ENCODE results near the gene RGMB.

RGMB gene

DNA sequence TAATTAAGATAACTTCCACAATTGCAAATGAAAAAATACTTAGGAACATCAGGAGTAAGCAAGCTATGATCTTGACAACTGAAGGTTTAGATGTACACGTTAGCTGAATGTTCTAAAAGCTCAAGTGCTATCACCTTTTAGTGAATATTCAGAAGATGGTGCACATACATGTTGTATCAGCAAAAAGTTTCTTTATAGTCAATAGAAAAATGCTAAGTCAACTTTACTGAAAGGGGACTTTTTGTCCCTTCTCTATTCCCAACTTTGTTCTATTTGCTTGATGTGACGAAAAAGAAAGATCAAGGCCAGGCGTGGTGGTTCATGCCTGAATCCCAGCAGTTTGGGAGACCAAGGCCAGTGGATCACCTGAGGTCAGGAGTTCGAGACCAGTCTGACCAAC, 7.6 kb upstream of the RGMB start:
- Histone ChIP-seq H4K20me1 (ENCODE audit: insufficient read depth) (no peaks in the 10 kb centered on the region), H3K79me2 (ENCODE audit: insufficient read depth, low read depth) (no peaks in the 10 kb centered on the region), H3K27ac (no peak overlapping the region), H3K9ac (no peak overlapping the region), H3K4me2 (no peak overlapping the region), H3K36me3 (ENCODE audit: insufficient read depth) (no peaks in the 10 kb centered on the region), H3K4me1 (ENCODE audit: low read depth, poor library complexity, severe bottlenecking) (no peaks in the 10 kb centered on the region), H3K4me3 (IDR thresholded peaks at IDR 0.05; ENCODE audit: insufficient read depth, low read depth, low read length) (no peak overlapping the region), H3K27me3 (ENCODE audit: insufficient read depth, low read depth) (no peaks in the 10 kb centered on the region), H2AFZ (ENCODE audit: low read depth) (no peak overlapping the region)
- TF ChIP-seq, protein P1, sequence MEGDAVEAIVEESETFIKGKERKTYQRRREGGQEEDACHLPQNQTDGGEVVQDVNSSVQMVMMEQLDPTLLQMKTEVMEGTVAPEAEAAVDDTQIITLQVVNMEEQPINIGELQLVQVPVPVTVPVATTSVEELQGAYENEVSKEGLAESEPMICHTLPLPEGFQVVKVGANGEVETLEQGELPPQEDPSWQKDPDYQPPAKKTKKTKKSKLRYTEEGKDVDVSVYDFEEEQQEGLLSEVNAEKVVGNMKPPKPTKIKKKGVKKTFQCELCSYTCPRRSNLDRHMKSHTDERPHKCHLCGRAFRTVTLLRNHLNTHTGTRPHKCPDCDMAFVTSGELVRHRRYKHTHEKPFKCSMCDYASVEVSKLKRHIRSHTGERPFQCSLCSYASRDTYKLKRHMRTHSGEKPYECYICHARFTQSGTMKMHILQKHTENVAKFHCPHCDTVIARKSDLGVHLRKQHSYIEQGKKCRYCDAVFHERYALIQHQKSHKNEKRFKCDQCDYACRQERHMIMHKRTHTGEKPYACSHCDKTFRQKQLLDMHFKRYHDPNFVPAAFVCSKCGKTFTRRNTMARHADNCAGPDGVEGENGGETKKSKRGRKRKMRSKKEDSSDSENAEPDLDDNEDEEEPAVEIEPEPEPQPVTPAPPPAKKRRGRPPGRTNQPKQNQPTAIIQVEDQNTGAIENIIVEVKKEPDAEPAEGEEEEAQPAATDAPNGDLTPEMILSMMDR (conservative IDR thresholded peaks at IDR 0.05; ENCODE audit: low read depth, low read length), result no peak

GRCh38 chr5:98767581-98767980, 5.9 kb upstream of the RGMB start:
- Histone ChIP-seq H3K27me3 (ENCODE audit: insufficient read depth, low read depth) (no peaks in the 10 kb centered on the region), H3K4me1 (ENCODE audit: low read depth, poor library complexity, severe bottlenecking) (peaks cover 10% of the 10 kb centered on the region), H3K79me2 (ENCODE audit: insufficient read depth, low read depth) (no peaks in the 10 kb centered on the region), H2AFZ (ENCODE audit: low read depth) (0 out of 2 replicates have a peak overlapping the region, but pooled peaks have one; percentile 97), H3K9ac (no peak overlapping the region), H3K36me3 (ENCODE audit: insufficient read depth) (no peaks in the 10 kb centered on the region), H3K4me3 (IDR thresholded peaks at IDR 0.05; ENCODE audit: insufficient read depth, low read depth, low read length) (no peak overlapping the region), H4K20me1 (ENCODE audit: insufficient read depth) (no peaks in the 10 kb centered on the region), H3K4me2 (no peak overlapping the region), H3K27ac (no peak overlapping the region)
- TF ChIP-seq, protein P1 (conservative IDR thresholded peaks at IDR 0.05; ENCODE audit: low read depth, low read length), result no peak

DNA sequence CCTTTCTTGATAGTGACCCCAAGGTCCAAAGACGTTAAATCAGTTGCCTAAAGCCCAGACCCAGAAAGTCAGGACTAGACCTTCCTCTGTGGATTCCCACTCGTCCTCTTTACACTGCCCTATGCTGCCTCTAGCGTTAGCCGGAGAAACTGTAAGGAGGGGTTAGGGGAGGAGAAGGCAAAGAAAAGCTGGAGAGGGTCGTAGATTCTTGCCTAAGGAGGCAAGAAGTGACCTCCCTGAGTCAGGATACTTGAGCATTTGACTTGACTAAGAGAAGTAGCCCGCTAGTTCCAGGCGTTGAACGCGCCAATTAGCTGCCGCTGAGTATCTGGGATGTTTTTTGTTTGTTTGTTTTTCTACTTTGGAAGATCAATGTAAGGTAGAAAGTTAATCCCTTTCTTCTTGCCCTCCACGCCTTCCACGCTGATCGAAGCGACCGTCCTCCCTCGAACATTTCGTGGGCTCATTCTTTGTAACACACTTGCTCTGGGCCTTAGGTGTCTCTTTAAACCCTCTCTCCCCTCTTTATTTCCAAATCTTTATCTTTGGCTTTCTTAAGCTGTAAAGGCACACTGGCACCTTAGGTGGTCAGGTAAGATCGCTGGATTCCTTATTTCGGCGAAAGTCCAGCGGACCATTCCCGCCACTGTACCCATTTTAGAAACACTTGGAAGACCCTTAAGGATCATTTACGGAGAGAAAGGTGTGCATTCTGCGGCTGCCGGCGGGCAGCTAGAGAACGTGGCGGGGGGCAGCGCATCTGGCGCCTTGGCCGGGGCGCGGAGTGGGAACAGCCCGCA, 5.1 kb upstream of the RGMB start:
- Histone ChIP-seq H3K36me3 (ENCODE audit: insufficient read depth) (no peaks in the 10 kb centered on the region), H4K20me1 (ENCODE audit: insufficient read depth) (no peaks in the 10 kb centered on the region), H3K4me2 (peak overlapping the region; percentile 81), H3K4me3 (IDR thresholded peaks at IDR 0.05; ENCODE audit: insufficient read depth, low read depth, low read length) (no peak overlapping the region), H2AFZ (ENCODE audit: low read depth) (peak overlapping the region; percentile 97), H3K79me2 (ENCODE audit: insufficient read depth, low read depth) (no peaks in the 10 kb centered on the region), H3K27me3 (ENCODE audit: insufficient read depth, low read depth) (no peaks in the 10 kb centered on the region), H3K9ac (peak overlapping the region; percentile 28; the same call in 1 of the 2 replicates), H3K4me1 (ENCODE audit: low read depth, poor library complexity, severe bottlenecking) (peaks cover 10% of the 10 kb centered on the region), H3K27ac (no peak overlapping the region)
- TF ChIP-seq, protein P1 (conservative IDR thresholded peaks at IDR 0.05; ENCODE audit: low read depth, low read length), result peak; percentile 93

DNA sequence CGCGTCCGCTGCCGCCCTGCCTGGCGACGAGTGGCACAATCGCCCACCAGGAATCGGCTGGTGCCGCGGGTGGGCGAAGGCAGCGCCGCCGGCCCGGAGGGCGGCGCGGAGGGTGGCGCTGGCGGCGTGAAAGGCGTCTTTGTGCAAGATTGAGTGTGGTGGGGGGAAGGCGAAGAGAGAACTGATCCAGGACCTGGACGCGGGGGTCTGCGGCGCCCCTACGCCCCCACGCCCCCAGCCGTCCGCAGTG, 4.6 kb upstream of the RGMB start:
- no peak overlapping the region for H3K27ac ChIP-seq
- H3K4me3 ChIP-seq (IDR thresholded peaks at IDR 0.05; ENCODE audit: insufficient read depth, low read depth, low read length), result no peak overlapping the region
- H3K4me2 ChIP-seq, result peak overlapping the region; percentile 81

More for the DNA sequence above, 4.6 kb upstream of the RGMB start:
- Histone ChIP-seq H3K36me3 (ENCODE audit: insufficient read depth) (no peaks in the 10 kb centered on the region), H4K20me1 (ENCODE audit: insufficient read depth) (no peaks in the 10 kb centered on the region), H3K4me1 (ENCODE audit: low read depth, poor library complexity, severe bottlenecking) (peaks cover 10% of the 10 kb centered on the region), H3K27me3 (ENCODE audit: insufficient read depth, low read depth) (no peaks in the 10 kb centered on the region), H2AFZ (ENCODE audit: low read depth) (peak overlapping the region; percentile 97), H3K9ac (peak overlapping the region; percentile 28; the same call in 1 of the 2 replicates), H3K79me2 (ENCODE audit: insufficient read depth, low read depth) (no peaks in the 10 kb centered on the region)
- TF ChIP-seq, protein P1 (conservative IDR thresholded peaks at IDR 0.05; ENCODE audit: low read depth, low read length), result peak; percentile 70

All from KMS-11 (cell line).